HG02973 (cell line): Measurements from ENCODE around the gene RUNX2.
"Not testable (repeated sequence)": the region's sequence is repeated elsewhere in the genome, so short reads cannot be mapped to it uniquely, and the experiment has no call there.

Source experiments
- ATAC-seq: cut with Tn5 transposase; IDR thresholded peaks from one replicate; pipeline ENCODE4 v1.9.1; 2021; ENCODE audit warnings: moderate library complexity; ENCODE audit not compliant: unreplicated experiment

Gene RUNX2

GRCh38 chr6:45327956-45328522 is at the start of gene RUNX2:
Gene RUNX2, plus strand, starts transcription at chr6:45328330. Its CDS starts 397 bp downstream, at chr6:45328727.
- no peak for ATAC-seq

- no peak for ATAC-seq
Observed at GRCh38 chr6:45278367-45278766, 49.8 kb upstream of the RUNX2 start.

GRCh38 chr6:45286707-45287106 is 41.4 kb upstream of the RUNX2 start:
- not testable (repeated sequence) for ATAC-seq

GRCh38 chr6:45289751-45290514 is 38.2 kb upstream of the RUNX2 start:
- ATAC-seq, result no peak

- no peak for ATAC-seq
Observed at GRCh38 chr6:45293306-45293705, 34.8 kb upstream of the RUNX2 start.

- not testable (repeated sequence) for ATAC-seq
Observed at GRCh38 chr6:45294065-45294701, 33.9 kb upstream of the RUNX2 start.

GRCh38 chr6:45297320-45297719 is 30.8 kb upstream of the RUNX2 start:
- no peak for ATAC-seq

- no peak for ATAC-seq
Observed at GRCh38 chr6:45299096-45299581, 29.0 kb upstream of the RUNX2 start.

GRCh38 chr6:45300736-45301135 is 27.4 kb upstream of the RUNX2 start:
- ATAC-seq, result no peak

GRCh38 chr6:45301348-45302142 is 26.6 kb upstream of the RUNX2 start:
- ATAC-seq, result no peak

- no peak for ATAC-seq
Observed at GRCh38 chr6:45302832-45303231, 25.3 kb upstream of the RUNX2 start.

- no peak for ATAC-seq
Observed at GRCh38 chr6:45305546-45305945, 22.6 kb upstream of the RUNX2 start.

- ATAC-seq, result no peak
Observed at GRCh38 chr6:45310118-45310788, 17.9 kb upstream of the RUNX2 start.

GRCh38 chr6:45314146-45314545 is 14.0 kb upstream of the RUNX2 start:
- ATAC-seq, result no peak

GRCh38 chr6:45320349-45320748 is 7.8 kb upstream of the RUNX2 start:
- ATAC-seq, result no peak

GRCh38 chr6:45323656-45324224 is 4.4 kb upstream of the RUNX2 start:
- ATAC-seq, result no peak

- ATAC-seq, result no peak
Observed at GRCh38 chr6:45326698-45327417, 1.3 kb upstream of the RUNX2 start.

GRCh38 chr6:45328523-45328922 is 393 bp downstream of the RUNX2 start:
- ATAC-seq, result no peak

GRCh38 chr6:45344900-45345299 is 16.8 kb downstream of the RUNX2 start:
- ATAC-seq, result no peak
